ENCODE results near the gene INTS6.

Gene INTS6

DNA sequence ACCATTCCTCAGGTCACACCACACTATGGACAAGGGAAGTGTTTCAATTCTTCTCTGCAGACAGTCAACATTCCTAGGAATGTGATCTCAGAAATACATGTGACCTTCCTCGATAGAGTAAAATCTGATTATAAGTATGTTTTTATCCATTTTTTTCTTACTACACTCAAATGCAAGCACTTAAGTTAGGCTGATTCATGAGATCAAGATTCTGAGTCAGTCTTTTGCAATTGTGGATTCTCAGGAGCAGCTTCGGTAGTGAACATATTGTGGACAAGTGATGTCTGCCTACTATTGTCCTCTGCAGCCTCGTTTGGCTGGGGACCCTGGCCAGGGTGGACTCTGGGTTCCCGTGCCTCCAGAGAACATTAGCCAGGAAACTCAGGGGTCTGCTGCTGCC is 110.1 kb downstream of the INTS6 start:
- DNase-seq (ENCODE audit: low read depth in 2 of 2) = no peak

DNA sequence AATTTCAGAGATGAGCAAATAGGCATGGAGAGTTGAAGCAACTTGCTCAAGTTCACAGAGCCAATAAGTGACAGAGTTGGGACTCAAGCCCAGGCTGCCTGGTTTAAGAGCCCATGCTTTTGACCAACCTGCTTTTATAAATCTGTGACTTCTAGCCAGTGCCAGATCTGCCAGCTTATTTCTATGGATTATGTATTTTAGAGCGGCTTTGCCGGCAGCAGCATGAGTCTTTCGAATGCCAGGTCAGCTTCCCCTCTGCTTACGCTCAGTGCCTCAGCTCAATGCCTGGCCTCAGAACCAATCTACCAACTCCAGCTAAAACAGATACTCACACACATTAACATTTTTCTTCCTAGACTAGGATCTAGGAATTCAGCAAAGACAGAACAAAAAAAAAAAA is 111.0 kb downstream of the INTS6 start:
- no peak for DNase-seq (ENCODE audit: low read depth in 2 of 2)

DNA sequence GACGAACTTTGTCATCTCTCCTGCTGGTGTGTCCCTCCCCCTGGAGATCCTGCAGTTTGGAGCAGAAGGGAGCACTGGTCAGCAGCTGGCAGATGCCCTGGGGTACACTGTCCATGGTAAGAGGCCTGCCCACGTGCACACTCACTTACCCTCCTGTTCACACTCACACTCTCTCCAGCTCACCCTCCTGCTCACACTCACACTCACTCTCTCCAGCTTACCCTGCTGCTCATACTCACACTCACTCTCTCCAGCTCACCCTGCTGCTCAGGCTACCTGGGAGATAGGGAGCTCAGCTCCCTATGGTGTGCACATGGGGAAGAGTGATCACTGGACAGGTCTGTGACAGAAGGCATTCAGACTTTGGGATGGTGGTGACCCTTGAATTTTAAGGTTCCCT is 111.6 kb downstream of the INTS6 start:
- DNase-seq (ENCODE audit: low read depth in 2 of 2) = no peak

DNA sequence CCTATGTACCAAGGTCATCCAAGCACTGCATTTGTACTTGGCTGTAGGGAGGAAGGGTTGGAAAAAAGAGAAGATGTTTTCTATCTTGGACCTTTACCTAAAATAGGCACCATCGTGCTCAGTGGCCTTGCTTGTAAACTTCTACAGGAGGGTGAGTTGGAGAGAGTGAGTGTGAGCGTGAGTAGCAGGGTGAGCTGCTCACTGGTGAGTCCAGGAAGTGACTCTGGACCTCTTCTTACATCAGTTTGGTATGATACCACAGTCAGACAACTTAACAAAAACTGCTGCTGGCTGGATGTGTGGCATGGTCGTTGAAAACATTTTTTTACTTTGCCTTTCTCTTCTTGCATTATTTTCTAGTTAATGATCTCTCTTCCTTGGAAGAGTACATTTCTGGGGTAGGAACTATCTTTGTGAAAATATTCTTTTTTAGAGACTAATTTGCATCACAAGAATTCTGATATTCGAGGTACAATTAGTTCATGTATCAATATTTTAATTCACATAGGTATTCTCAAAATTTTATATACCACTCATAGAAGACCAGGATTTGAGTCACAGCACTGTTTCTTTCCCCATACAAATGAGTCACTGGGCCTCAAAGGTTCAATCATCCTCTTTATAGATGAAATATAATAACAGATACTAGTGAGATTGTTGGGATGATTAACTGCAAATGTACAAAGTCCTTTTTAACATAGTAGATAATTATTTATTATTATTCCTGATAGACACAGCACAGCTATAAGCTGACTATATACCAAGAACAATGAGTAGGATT is 112.7 kb downstream of the INTS6 start:
- no peak for DNase-seq (ENCODE audit: low read depth in 2 of 2)

DNA sequence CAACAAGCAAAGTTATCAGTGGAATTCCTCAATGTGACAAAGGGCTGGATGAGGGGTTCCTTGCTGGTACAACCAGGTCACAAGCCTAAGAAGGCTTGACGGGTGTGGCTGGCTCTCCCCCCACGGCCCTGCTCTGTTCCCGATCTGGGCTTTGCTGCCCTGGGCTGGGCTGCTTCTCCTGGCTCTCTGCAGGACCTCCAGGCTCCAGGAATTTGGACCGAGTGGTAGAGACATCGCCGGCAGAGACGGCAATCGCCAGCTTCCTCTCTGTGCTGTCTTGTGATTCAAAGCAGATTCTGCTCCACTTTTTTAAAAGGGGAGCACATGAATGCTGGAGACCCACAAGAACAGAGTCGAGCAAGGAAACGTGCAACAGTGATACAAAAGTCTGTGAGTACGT is 113.5 kb downstream of the INTS6 start, which contains the start of gene SERPINE3:
TSS of gene SERPINE3 (plus strand) at position 338 of the 400 bp plus-strand sequence. CDS start 1,401 bp downstream, outside the sequence.
- DNase-seq (ENCODE audit: low read depth in 2 of 2) = no peak

DNA sequence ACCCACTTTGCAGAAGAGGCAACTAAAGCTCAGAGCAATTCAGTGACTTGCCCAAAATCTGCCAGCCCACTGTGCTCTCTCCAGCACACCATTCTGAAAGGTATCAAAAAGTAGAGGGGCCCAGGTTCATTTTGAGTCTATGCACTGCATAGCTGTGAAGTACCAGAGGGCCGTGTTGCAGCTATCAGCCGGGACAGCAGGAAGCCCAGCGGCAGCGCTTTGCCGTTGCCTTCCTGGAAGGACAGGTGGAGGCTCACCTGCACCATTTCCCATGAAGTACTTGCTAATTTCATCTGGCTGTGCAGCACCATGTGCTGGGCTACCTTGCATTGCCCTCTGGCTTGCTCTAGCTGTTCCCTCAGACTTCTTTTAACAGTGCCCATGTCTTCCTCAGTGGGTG is 116.1 kb downstream of the INTS6 start:
- no peak for DNase-seq (ENCODE audit: low read depth in 2 of 2)

DNA sequence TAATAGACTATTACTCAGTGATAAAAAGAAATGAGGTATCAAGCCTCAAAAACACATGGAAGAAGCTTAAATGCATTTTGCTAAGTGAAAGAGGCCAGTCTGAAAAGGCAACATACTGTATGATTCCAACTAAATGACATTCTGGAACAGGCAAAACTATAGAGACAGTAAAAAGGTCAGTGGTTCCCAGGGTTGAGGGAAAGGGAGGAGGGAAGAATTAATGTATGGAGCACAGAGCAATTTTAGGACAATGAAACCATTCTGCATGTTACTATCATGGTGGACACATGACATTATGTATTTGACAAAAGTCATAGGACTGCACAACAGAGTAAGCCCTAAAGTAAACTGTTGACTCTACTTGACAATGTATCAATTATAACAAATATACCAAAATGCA is 119.0 kb downstream of the INTS6 start:
- DNase-seq (ENCODE audit: low read depth in 2 of 2) = no peak

DNA sequence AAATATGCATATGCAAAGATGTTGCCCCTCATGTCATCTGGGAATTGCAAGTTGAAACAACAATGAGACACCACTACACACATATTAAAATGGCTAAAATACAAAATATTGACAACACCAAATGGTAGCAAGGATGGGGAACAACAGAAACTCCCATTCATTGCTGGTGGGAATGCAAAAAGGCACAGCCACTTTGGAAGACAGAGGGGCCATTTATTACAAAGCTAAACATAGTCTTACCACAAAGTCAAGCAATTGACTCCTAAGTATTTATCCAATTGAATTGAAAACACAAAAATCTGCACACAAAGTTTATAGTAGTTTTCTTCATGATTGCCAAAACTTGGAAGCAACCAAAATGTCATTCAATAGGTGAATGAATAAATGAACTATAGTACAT is 119.4 kb downstream of the INTS6 start:
- DNase-seq (ENCODE audit: low read depth in 2 of 2) = no peak

DNA sequence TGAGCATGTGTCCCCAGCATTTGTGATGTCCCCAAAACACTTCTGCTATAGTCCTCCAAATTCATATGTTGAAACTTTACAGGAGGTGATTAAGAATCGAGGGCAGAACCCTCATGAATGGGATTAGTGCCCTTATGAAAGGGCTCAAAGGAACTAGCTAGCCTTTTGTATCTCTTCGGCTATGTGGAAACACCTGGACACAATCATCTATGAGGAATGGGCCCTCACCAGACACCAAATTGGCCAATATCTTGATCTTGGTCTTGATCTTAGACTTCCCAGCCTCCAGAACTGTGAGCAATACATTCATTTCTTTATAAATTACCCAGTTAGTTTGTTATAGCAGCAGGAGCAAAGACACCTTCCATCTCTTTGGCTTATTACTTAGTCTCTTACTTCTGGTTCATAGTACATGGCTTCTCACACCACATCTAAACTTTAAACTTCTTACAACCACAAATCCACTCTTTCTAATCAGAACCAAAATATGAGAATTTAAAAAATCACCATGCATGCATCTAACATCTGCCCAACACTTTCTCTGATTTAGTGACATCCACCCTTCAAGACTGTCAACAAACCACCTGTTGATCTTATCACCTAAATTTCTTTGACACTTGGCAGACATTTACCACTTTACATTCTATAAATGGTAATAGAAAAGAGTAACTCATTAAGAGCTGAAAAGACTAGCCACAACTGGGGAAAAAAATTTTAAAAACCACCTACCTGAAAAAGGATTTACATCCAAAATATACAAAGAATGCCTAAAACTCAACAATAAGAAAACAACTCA is 120.1 kb downstream of the INTS6 start:
- no peak for DNase-seq (ENCODE audit: low read depth in 2 of 2)

DNA sequence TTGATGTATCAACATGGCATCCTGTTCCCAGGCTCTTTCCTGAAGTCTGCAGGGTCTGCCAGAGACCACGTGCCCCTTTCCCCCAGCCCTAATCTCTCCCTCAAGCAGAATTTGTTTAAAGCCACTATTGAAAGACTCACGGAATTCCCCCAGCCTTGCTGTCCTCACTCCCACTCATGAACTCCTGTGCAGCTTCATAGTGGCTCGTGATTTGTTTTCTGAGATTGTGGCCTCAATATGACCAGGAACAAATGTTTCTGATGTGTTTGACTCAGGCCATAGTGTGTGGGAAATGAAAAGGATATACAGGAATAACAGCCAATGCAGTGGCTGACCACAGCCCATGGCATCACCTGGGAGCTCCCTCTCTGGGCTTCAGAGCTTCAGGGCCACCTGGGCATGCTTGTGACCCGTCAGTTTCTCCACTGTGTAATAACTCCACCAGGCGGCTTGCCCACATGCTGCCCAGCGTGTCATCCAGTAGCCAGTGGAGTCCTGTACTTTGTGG is 121.4 kb downstream of the INTS6 start:
- no peak for DNase-seq (ENCODE audit: low read depth in 2 of 2)

DNA sequence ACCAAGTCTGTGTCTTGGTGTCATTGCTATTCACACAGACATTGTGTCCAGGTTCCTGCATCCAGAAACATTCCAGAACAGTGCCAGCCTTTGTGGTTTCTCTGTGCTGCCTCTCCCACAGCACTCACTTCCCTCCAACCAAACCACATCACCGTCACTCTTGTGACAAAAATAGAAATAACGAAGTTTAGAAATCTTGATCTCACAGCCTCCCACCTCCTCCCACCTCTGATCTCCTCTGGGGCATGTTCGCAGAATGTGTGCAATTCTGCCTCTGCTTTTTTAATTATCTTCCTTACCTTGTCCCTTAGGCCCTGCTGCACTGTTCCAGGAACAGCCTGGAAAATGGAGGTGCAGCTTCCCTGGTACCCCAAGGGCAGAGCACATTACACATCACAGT is 122.0 kb downstream of the INTS6 start:
- no peak for DNase-seq (ENCODE audit: low read depth in 2 of 2)

DNA sequence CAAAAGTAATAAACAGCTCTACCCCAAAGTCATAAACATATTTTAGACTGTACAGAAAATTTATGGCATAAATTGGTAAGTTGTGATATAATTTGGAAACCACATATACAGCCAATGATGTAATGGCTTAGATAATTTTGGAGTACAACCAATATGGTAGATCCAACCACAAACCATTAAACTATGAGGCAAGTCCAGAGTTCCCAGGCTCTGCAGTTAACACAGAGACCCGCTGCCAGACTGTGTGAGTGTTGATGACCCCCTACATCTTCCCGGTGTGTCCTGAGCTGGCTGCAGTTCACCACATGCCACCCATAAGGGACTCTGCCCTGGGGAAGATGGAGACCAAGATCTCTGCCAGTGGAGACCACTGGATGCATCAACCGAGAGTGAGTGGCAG is 123.2 kb downstream of the INTS6 start:
- no peak for DNase-seq (ENCODE audit: low read depth in 2 of 2)

DNA sequence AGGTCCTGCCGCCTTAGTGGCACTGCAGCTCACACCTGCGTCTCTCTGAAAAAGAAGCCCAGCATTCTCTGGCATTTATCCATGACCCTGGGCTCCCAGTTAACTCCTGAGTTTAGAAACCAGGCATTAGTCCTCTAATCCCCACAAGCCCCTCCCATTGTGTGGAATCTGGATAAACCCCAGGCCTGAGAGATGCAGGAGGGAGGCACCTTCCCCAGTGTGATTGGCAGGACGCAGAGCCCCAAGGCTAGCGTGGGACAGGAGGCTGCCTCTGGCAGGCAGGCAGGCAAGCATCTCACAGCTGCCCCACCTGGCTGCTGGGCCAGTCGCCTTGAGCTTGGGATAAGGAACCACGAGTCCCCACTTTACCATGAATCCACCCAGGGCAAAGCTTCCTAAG is 124.3 kb downstream of the INTS6 start:
- DNase-seq (ENCODE audit: low read depth in 2 of 2) = no peak

DNA sequence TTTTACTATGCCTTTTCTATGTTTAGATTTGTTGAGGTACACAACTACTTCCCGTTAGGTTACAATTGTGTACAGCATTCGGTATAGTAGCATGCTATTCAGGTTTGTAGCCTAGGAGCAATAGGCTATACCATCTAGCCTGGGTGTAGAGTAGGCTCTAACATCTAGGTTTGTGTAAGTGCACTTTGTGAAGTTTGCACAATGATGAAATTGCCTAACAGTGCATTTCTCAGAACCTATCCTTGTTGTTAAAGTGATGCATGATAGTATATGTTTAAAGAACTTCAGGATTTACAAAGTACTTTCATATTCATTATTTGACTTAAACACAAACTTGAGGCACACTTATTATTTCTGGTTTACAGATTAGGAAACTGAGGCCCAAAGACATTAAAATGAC is 124.9 kb downstream of the INTS6 start:
- DNase-seq (ENCODE audit: low read depth in 2 of 2) = no peak

DNA sequence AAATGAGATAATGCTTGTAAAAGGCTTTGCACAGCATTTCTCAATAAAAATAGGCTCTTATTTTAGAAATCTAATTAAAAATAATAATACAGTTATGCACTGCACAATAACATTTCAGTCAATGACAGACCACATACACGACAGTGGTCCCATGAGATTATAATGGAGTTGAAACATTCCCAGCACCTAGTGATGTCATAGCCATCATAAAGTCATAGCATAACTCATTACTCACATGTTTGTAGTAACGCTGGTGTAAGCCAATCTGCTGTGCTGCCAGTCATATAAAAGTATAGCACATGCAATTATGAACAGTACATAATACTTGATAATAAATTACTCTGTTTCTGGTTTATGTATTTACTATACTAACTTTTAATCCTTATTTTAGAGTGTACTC is 126.1 kb downstream of the INTS6 start:
- DNase-seq (ENCODE audit: low read depth in 2 of 2) = no peak

DNA sequence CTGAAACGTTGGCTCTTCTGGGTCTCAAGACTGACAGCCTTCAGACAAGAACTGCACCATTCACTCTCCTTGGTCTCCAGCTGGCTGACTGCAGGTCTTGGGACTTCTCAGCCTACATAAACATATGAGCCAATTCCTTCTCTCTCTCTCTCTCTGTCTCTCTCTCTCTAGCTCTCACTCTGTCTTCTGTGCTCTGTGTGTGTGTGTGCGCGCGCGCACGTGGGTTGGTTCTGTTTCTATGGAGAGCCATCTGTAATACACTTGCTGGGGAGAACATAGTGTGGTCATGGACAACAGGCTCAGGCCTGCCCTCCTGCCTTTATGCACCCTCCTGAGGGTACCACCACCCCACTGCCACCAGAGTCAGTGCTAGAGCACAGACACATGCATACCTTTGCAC is 127.0 kb downstream of the INTS6 start:
- no peak for DNase-seq (ENCODE audit: low read depth in 2 of 2)

DNA sequence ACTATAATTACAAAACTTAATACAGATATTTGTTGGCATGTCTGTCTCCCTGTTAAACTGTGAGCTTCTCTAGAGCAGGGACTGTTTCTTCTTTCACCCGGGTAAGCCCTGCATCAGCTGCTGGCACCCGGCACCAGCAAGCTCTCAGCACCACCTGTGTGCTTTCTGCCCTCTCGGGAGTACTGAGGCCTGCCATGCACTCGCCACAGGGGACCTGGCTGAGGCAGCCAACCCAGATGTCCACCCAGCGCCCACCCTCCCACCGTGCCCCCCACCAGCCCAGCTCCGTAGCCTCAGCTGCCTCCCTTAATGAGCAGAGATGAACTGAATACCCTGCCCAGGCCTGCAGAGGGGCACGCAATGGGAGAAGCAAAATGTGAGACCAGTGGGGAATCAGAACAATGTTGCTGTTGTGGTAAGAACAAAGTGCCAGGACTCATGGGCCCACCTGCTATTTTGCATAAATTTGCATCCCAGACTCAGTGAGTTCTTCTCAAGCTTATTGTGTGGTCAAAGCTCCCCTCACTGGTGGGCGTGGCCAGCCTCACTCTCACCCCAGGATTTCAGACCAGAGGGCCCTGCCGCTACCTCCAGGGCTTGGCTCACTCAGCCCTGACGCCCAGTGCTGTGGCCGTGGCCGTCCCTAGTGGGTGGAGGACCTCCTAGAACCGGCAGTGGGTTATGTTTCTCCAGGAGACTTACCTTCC is 128.0 kb downstream of the INTS6 start:
- DNase-seq (ENCODE audit: low read depth in 2 of 2) = no peak

DNA sequence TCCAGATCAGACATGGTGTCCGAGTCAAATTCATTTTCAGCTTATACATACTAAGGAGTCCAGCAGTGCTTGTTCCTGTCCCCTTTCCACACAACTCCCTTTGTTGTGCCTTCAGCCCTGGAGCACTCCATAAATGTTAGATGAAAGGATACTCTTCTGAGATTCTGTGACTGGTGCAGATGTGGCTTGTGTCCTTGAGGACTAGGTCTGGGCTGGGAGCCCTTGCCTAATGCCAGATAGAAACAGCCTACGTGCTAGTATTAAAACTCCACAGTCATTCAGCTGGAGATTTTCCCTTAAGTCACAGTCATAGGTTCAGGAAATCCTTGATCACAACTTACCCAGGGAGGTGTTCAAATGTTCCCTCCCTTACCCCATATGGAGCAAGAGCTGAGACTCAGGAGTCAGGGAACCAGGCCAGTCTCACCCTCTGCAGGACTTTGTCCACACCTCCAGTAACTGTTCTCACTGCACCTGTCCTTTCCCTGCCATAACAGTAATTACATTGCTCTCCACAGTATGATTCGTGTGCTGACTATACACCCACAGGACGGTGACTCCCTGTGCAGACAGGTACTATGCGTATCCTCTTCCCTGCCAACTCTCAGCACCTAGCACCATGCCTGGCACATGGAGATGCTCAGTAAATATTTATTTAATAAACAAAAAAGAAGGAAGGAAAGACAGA is 128.9 kb downstream of the INTS6 start:
- no peak for DNase-seq (ENCODE audit: low read depth in 2 of 2)

DNA sequence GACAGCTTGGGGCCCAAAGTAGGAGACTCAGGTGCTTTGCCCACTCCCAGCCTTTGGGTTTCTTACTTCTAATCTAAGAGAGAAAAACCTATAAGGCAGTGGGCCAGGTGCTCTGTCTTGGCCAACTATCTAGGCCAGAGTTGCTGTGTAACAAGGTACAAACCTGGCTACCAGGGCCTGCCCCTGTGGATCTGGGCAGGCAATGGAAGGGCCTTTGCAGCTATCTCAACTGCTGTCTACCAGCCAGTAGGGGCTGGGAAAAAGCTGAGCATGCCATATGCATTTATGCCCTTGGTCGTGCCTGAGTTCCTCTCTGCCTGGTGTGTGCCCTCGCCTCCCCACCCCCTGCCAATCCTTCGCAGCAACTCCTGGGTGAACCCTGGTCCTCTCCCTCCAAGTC is 130.0 kb downstream of the INTS6 start:
- DNase-seq (ENCODE audit: low read depth in 2 of 2) = no peak

DNA sequence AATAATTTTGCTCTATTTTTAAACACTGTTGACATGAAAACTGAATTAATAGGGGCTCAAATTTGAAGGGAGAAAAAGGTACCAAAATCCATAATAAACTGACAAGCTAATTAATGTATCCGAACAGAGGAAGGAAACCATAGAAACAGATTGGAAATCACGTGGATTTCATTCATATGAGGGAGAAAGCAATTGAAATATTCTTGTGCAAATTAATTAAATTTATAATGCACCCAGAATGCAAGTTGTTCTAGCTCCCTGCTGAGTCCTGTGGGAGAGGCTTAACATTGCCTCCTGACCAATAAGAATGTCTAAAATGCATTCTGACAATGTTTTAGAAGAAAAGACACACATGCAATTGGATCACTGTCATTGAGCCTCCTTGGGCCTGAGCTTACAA is 131.0 kb downstream of the INTS6 start:
- no peak for DNase-seq (ENCODE audit: low read depth in 2 of 2)

DNA sequence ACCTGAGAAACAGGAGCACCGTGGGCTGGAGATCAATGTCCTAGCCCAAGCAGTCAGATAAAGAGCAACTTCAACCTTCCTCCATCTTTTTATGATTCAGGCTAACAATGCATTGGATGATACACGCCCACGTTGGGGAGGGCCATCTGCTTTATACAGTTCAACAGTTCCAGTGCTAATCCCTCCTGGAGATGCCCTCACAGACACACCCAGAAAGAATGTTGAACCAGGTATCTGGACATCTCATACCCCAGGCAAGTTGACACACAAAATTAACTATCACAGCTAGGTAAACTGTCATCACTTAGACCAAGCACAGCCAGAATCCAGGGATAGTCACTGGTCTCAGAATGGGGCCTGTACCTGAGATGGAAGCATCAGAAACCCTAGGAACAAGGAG is 134.0 kb downstream of the INTS6 start:
- no peak for DNase-seq (ENCODE audit: low read depth in 2 of 2)

DNA sequence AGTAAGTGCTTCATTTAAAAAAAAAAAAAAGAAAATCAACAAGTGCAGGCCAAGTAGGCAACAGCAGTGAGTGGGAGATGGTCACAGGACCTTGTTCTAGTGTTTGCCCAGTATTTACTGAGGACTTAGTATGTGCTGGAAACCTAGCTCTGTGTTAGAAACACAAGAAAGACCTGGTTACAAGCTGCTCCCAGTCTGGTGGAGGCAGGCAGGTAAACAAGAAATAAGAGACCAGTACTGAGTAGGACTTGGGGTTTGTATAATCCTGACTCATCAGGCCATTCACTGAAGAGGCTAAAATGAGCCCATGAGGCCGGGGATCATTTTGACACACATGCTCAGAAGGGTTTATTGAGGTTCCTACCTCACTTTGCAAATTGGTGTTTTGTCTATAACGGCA is 134.8 kb downstream of the INTS6 start:
- no peak for DNase-seq (ENCODE audit: low read depth in 2 of 2)
